ENCODE results near the gene EXOC3L4. TPM values are rescaled to one million over a fixed set of nuclear protein-coding genes. Genes with fewer than 3 reads are reported as not detected.

EXOC3L4 gene
- polyA plus RNA-seq, 1 of the 3 experiments (the other 2 are of a cell fraction), result 0.46 TPM

DNA sequence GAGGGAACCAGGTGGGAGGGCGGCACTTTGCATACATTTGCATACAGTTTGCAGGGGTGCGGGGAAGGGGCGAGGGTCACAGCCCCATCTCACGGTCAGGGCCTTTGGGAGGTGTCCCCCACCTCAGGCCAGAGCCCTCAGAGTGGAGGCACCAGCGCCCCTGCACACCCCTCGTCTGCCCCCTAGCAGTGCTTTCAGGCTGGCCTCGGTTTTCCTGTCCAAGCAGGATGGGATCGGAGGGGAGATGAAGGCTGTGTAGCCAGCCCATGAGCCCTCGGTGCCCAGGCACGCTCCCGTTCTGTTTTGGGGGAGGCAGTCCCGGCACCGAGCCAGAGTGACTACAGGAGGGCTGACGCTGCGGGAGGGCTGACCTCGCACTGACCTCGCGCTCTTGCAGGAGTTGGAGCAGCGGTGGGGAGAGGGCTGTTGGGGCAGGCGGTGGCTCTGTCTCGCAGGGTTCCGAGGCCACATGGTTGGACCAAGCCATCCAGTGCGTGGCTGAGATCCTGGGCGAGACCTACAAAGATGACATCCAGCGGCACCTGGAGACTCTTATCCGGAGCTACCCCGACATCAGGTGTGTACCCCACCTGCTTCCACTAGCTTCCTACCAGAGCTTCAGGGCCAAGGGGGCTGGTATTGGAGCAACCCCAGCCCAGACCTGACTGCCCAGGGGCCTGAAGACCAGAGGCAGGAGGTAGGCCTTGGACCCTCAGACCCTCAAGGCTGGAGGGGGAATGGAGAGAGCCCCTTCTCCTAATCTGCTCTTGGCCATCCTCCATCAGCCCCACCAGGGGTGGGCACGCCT, 13.6 kb downstream of the EXOC3L4 start:
- Histone ChIP-seq H3K27ac (ENCODE audit: low read depth in 2 of 2, low read length in 1 of 2) (peak overlapping the region in 1 of 2 experiments; percentile 15; a peak in 1 of 4 replicates), H3K4me2 (peak overlapping the region; percentile 50; the same call in 1 of the 2 replicates), H3F3A (replicated peaks; ENCODE audit: insufficient read depth) (peaks cover 7% of the 10 kb centered on the region), H3K9ac (no peak overlapping the region), H3K79me2 (ENCODE audit: insufficient read depth) (no peaks in the 10 kb centered on the region), H3K4me3 (ENCODE audit: low read depth in 2 of 2, low read length in 1 of 2) (no peak overlapping the region), H3K9me2 (no peaks in the 10 kb centered on the region), H4K20me1 (ENCODE audit: insufficient read depth) (no peaks in the 10 kb centered on the region), H3K36me3 (replicated peaks in 1 of 2; ENCODE audit: control insufficient read depth in 1 of 2, insufficient read depth in 2 of 2, low read length in 1 of 2) (no peaks in the 10 kb centered on the region), H3K9me3 (no peaks in the 10 kb centered on the region), H3K4me1 (ENCODE audit: control insufficient read depth in 1 of 2, insufficient read depth in 2 of 2, low read depth in 1 of 2, low read length in 1 of 2) (peaks cover 28 to 29% of the 10 kb centered on the region in 2 experiments; a peak in 3 of 4 replicates), H3K27me3 (ENCODE audit: insufficient read depth) (peaks cover 16% of the 10 kb centered on the region), H2AFZ (ENCODE audit: low read depth) (no peak overlapping the region)
- CTCF ChIA-PET, result interaction anchor here (0.6 to 1.4 kb wide), 3 partner anchors 19 to 184 kb away, joined by 3 to 5 read pairs (median 3); no protein-coding TSS in a partner anchor
- no peak for TF ChIP-seq GABPA (IDR thresholded peaks at IDR 0.05; ENCODE audit: low read depth)
- TF ChIP-seq IRF3 (IDR thresholded peaks at IDR 0.05; ENCODE audit: low read depth, low read length), result no peak
- TF ChIP-seq EZH2phosphoT487 (IDR thresholded peaks at IDR 0.05; ENCODE audit: borderline replicate concordance, low read depth), result no peak
- TF ChIP-seq MAX (IDR thresholded peaks at IDR 0.05; ENCODE audit: low read depth), result no peak
- no peak for TF ChIP-seq RXRA (IDR thresholded peaks at IDR 0.05; ENCODE audit: borderline replicate concordance, low read depth)
- TF ChIP-seq GATA2 (CRISPR knock-in tag; IDR thresholded peaks at IDR 0.05), result no peak
- TF ChIP-seq MEF2A (IDR thresholded peaks at IDR 0.05; ENCODE audit: borderline replicate concordance, low read depth), result no peak
- no peak for TF ChIP-seq SMC3 (IDR thresholded peaks at IDR 0.05; ENCODE audit: low read depth, low read length)
- TF ChIP-seq FOXM1 (IDR thresholded peaks at IDR 0.05; ENCODE audit: low read depth), result no peak
- TF ChIP-seq EP300 (IDR thresholded peaks at IDR 0.05; ENCODE audit: borderline replicate concordance in 1 of 2, low read depth in 1 of 2, low read length in 1 of 2), result no peak
- no peak for TF ChIP-seq RFX5 (IDR thresholded peaks at IDR 0.05; ENCODE audit: low read length)
- TF ChIP-seq RCOR1 (IDR thresholded peaks at IDR 0.05; ENCODE audit: low read length), result no peak
- TF ChIP-seq CHD2 (IDR thresholded peaks at IDR 0.05; ENCODE audit: low read length, partially characterized antibody), result no peak
- TF ChIP-seq, protein P1, sequence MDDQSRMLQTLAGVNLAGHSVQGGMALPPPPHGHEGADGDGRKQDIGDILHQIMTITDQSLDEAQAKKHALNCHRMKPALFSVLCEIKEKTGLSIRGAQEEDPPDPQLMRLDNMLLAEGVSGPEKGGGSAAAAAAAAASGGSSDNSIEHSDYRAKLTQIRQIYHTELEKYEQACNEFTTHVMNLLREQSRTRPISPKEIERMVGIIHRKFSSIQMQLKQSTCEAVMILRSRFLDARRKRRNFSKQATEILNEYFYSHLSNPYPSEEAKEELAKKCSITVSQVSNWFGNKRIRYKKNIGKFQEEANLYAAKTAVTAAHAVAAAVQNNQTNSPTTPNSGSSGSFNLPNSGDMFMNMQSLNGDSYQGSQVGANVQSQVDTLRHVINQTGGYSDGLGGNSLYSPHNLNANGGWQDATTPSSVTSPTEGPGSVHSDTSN (IDR thresholded peaks at IDR 0.05), result no peak
- WGBS (ENCODE audit: low lambda C conversion rate), result 81% methylated on average over 11 of the region's 28 CpGs
- POLR2A ChIA-PET, result no interaction called here
- no peak for DNase-seq

Data from SK-N-SH (cell line).